Measurements from ENCODE around the gene CREB3L4.

Gene CREB3L4, protein sequence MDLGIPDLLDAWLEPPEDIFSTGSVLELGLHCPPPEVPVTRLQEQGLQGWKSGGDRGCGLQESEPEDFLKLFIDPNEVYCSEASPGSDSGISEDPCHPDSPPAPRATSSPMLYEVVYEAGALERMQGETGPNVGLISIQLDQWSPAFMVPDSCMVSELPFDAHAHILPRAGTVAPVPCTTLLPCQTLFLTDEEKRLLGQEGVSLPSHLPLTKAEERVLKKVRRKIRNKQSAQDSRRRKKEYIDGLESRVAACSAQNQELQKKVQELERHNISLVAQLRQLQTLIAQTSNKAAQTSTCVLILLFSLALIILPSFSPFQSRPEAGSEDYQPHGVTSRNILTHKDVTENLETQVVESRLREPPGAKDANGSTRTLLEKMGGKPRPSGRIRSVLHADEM

GRCh38 chr1:153967107-153967999 lies at the start of gene CREB3L4:
Gene CREB3L4, plus strand, starts transcription at chr1:153967902. Its CDS starts 624 bp downstream, at chr1:153968526.
- DNase-seq: peak; percentile 52 to 96 (median 89)

- DNase-seq: peak in 1 of 56 donors; percentile 3
Observed at GRCh38 chr1:153919876-153920852, 47.5 kb upstream of the CREB3L4 start.

- DNase-seq: no peak
Observed at GRCh38 chr1:153921080-153921802, 46.5 kb upstream of the CREB3L4 start.

DNA sequence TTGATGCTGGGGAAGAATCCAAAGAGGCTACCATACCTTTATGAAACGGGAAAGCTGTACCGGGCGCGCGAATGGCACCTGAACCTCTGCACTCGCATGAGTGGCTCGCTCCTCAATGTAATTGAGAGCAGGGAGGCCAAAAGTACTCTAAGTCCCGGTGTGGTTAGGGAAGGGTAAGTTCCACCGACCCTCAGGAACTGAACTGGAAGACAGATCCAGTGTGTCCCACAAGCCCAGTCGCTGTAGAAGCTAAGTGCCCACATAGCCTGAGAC lies 46.0 kb upstream of the CREB3L4 start:
- DNase-seq: peak in 2 of 56 donors; percentile 28

- DNase-seq: peak in 24 of 56 donors; percentile 31 to 74 (median 59)
Observed at GRCh38 chr1:153922076-153922971, 45.4 kb upstream of the CREB3L4 start.

GRCh38 chr1:153922972-153923925 lies 44.5 kb upstream of the CREB3L4 start, which contains the start of gene GATAD2B:
Gene GATAD2B, minus strand, starts transcription at chr1:153922972. Its CDS starts 94,625 bp downstream, at chr1:153828347.
- DNase-seq: peak; percentile 88 to 100 (median 98)

DNA sequence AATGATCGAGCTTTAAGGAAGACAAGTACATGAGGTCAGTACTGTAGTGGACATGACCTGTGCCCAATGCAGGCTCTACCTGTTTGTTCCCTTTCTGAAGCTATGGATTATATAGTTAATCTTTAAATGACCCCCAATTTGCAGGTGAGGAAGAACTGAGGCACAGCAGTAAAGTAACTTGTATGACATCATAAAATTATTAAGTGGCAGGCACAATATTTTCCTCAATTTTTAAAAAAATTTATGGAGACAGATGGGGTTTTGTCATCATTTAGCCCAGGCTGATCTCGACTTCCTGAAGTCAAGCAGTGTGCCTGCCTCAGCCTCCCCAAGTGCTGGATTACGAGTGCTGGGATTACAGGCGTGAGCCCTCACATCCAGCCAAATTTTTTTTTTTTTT lies 41.3 kb upstream of the CREB3L4 start:
- DNase-seq: no peak

- DNase-seq: no peak
Observed at GRCh38 chr1:153928245-153928644, 39.5 kb upstream of the CREB3L4 start.

- peak in 53 of 56 donors; percentile 15 to 86 (median 71) for DNase-seq
Observed at GRCh38 chr1:153928791-153929341, 38.8 kb upstream of the CREB3L4 start.

DNA sequence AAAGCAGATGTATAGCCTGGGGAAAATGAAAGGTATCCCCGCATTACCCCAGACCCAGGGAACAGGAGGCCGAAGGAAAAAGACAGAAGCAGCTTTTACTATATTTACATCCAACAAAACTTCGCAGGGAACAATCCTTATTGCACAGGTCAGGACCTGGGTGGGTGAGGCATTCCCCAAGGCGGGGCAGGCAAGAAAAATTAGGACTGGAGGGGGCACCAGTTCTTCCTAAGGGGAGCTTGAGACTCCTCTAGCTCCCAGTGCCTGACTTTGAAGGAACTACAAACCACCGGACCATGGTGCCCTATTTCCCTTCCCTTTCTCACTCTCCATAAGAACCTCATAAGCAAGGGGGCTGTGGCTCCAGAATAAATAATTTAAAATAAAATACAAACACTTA lies 38.3 kb upstream of the CREB3L4 start:
- no peak for DNase-seq

DNA sequence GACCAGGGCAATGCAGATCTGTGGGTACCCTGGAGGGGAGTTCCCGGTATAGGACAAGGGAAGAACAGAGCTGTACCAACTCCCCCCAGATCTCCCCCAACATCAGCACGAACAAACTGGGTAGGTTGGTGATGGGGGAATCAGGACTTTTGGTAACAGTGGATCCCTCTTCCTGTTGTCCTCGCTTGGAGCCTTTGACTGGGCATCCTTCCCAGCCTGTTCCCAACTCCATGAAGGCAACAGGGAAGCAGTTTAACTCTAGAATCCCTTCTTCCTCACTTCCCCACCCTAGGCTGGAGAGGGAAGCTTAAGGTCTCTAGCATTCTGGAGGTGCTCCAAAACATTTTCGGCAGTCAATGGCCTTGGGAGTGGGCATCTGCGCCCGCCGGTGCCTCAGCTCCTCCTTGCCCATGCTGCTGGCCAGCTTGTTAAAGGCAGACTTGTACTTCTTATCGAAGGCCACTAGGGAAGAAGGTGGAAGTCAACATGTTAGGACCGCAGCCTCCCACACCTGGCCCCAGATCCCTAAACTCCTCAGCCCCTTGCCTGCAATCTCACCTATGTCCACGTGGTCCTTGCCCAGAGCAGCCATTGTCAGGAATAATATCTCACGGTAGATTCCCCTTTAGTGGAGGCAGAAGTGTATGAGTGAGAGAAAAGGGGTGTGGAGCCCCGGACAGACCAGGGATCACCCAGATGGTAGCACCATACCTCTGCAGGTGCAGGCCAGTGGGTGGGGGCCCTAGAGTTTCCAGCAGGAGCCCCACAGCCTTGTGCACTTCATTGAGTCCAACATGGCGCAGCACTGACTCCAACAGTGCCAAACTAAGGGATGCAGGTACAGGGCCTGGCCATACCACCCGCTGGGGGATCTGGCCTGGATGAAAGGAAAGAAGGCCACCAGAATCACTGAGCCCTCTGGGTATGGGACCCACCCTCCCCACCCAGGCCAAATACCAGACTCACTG lies 37.4 kb upstream of the CREB3L4 start:
- DNase-seq: peak in 3 of 56 donors; percentile 15 to 41 (median 25)

- DNase-seq: no peak
Observed at GRCh38 chr1:153932156-153933131, 35.3 kb upstream of the CREB3L4 start.

DNA sequence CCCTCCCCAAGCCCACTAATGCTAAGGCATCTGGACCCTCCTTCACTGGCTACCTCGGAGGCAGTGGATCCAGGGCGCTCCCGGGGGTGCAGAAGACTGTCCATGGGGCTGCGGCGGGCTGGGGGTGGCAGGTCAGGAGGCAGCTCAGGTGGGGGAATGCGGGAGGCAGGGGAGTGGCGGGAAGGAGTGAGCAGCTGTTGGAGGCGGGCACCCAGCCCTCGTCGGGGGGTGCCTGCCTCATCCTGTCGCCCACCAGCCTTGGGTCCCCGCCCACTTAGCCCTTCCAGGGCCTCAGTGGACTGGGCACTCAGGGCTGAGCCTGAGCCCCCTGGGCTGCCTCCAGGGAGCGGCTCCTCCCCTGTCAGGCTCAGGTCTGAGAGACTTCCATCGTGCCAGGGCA lies 34.3 kb upstream of the CREB3L4 start:
- DNase-seq: no peak

- DNase-seq: no peak
Observed at GRCh38 chr1:153933955-153934354, 33.7 kb upstream of the CREB3L4 start.

DNA sequence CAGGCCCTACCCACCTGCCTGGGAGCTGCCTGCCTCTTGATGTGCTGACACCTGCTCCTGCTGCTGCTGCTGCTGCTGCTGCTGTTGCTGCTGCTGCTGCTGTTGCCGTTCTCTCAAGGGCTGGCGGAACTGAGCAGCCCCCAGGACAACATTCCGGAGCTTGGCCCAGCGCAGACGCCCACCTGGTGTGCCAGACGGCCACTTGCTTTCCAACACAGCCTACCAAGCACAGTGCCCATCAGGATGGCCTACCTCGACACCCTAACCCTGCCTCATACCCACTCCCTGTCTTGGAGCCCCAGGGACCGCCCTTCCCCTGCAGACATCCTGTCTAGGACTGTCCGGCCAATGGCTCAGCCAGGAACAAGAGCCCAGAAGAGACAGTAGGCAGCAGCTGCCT lies 33.0 kb upstream of the CREB3L4 start:
- DNase-seq: no peak
